Measurements from ENCODE around the gene PRM1. TPM values are rescaled to one million over a fixed set of nuclear protein-coding genes. Genes with fewer than 3 reads are reported as not detected.

PRM1 gene
- total RNA-seq, 1 experiment from 2014 or later, result not detected

- DNase-seq (ENCODE audit: low read depth, low spot score), result no peak
- in situ Hi-C loops (cut with HindIII; ENCODE audit: low pct_unique_long_range_greater_than_20kb, low sequenced_read_pairs), result no loop called here
Measured at GRCh38 chr16:11318817-11319216, 37.7 kb upstream of the PRM1 start.

DNA sequence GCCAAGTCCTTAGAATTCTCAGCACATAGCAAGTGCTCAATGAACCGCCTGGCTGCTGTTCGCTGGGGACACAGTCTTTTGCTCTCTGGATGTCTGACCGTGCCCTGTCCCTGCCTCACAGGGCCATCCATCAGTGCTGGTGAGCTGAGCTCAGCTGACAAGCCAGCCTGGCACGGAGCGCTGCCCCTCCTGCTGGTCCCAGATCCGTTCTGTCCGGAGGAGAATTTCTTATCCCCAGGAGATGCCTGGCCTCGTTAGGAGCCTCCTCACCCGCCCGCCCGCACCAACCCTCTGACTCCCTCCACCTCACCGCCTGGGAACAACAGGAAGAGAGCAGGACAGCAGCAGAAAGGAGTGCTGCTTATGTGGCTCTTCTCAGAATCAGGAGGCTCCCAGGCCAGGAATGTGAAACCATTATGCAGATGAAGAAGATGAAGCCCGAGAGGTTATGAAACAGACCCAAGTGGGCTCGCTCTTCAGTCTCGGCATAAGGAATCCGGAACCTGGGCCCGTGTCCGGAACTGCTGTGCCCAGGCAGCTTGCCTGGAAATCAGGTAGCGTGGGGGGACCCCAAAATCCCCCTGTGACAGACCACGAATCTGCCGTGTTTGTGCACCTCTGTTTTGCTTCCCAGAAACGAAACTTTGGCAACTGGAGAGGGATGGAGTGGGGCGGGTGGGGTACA, 35.3 kb upstream of the PRM1 start:
- no peak for DNase-seq (ENCODE audit: low read depth, low spot score)
- in situ Hi-C loops (cut with HindIII; ENCODE audit: low pct_unique_long_range_greater_than_20kb, low sequenced_read_pairs), result no loop called here

- no peak for DNase-seq (ENCODE audit: low read depth, low spot score)
- in situ Hi-C loops (cut with HindIII; ENCODE audit: low pct_unique_long_range_greater_than_20kb, low sequenced_read_pairs), result no loop called here
Measured at GRCh38 chr16:11315510-11315909, 34.4 kb upstream of the PRM1 start.

GRCh38 chr16:11314309-11314894, 33.3 kb upstream of the PRM1 start:
- in situ Hi-C loops (cut with HindIII; ENCODE audit: low pct_unique_long_range_greater_than_20kb, low sequenced_read_pairs), result no loop called here
- DNase-seq (ENCODE audit: low read depth, low spot score), result no peak

- DNase-seq (ENCODE audit: low read depth, low spot score), result no peak
- in situ Hi-C loops (cut with HindIII; ENCODE audit: low pct_unique_long_range_greater_than_20kb, low sequenced_read_pairs), result no loop called here
Measured at GRCh38 chr16:11313493-11314308, 32.6 kb upstream of the PRM1 start.

GRCh38 chr16:11312718-11313492, 31.8 kb upstream of the PRM1 start:
- in situ Hi-C loops (cut with HindIII; ENCODE audit: low pct_unique_long_range_greater_than_20kb, low sequenced_read_pairs), result no loop called here
- DNase-seq (ENCODE audit: low read depth, low spot score), result peak; percentile 47

- in situ Hi-C loops (cut with HindIII; ENCODE audit: low pct_unique_long_range_greater_than_20kb, low sequenced_read_pairs), result no loop called here
- DNase-seq (ENCODE audit: low read depth, low spot score), result no peak
Measured at GRCh38 chr16:11310997-11311561, 29.9 kb upstream of the PRM1 start.

- no peak for DNase-seq (ENCODE audit: low read depth, low spot score)
- in situ Hi-C loops (cut with HindIII; ENCODE audit: low pct_unique_long_range_greater_than_20kb, low sequenced_read_pairs), result no loop called here
Measured at GRCh38 chr16:11310634-11310977, 29.5 kb upstream of the PRM1 start.

GRCh38 chr16:11309895-11310633, 28.9 kb upstream of the PRM1 start:
- no peak for DNase-seq (ENCODE audit: low read depth, low spot score)
- in situ Hi-C loops (cut with HindIII; ENCODE audit: low pct_unique_long_range_greater_than_20kb, low sequenced_read_pairs), result no loop called here

DNA sequence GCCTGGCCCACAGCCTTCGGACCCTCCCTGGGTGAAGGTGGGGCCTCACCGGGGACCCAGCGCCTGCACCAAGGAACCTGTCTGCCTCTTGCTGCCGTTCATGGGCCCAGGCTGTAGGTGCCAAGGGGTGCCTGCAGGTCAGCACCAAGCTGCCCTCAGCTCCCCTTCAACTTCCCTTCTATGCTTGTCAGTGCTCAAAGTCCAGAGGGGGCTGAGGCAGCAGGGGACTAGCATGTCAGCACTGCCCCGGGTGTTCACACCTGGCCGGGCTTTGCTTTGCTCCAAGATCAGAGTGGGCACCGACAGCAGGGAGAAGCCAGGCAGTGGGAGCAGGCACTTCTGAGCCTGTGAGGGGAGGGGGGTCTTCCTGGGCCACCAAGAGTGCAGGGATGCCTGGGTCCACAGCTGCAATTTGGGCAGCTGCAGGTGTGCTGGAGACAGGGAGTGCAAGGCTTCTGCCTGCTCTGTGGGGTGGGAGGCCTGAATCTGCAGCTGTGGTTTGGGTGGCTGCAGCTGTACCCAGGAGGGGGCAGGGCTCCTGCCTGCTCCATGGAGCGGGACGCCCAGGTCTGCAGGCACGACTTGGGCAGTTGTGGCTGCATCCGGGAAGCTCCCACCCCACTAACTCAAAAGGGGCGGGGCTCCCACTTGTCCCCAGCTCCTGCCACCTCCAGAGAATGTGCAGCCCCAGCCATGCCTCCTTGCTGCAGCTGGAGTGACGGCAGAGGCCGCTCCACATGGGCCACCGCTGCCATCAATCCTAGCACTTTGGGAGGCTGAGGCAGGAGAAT, 27.6 kb upstream of the PRM1 start:
- DNase-seq (ENCODE audit: low read depth, low spot score), result no peak
- in situ Hi-C loops (cut with HindIII; ENCODE audit: low pct_unique_long_range_greater_than_20kb, low sequenced_read_pairs), result no loop called here

DNA sequence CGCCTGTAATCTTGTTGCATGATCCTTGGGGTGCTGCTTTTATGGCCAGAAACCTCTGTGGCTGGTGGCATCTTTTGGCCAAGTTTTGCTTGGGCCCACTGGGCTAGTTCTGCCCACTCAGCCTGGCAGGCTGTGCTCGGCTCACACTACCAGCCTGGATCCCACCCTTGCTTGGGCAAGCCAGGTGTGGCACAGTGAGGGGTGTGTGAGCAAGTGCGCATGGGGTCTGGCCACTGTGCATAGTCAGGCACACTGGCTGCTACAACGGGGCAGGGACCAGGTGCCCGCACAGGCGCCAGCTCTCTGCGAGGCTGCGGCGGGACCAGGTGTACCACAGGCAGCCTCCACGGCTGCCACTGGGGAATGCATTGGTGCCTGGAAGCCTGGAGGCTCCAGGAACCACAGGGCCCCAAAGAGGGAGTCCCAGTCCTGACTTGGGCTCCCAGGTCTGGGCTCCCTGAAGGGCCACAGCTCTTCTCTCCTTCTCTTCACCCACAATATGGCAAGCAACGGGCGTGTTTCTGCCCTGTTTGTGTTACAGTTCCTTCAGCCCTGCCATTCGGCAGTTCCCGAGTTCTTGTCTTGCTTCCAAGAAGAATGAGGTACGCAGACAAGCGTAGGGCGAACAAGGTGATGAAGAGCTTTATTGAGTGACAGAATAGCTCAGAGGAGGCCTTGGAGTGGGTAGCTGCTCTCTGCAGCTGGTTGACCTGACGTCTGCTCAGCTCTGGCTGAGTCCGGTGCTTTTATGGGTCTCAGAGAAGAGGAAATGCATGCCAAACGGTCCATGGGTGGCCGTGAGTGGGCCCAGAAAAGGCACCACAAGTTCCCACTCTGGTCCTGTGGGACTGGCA, 26.7 kb upstream of the PRM1 start:
- in situ Hi-C loops (cut with HindIII; ENCODE audit: low pct_unique_long_range_greater_than_20kb, low sequenced_read_pairs), result no loop called here

DNA sequence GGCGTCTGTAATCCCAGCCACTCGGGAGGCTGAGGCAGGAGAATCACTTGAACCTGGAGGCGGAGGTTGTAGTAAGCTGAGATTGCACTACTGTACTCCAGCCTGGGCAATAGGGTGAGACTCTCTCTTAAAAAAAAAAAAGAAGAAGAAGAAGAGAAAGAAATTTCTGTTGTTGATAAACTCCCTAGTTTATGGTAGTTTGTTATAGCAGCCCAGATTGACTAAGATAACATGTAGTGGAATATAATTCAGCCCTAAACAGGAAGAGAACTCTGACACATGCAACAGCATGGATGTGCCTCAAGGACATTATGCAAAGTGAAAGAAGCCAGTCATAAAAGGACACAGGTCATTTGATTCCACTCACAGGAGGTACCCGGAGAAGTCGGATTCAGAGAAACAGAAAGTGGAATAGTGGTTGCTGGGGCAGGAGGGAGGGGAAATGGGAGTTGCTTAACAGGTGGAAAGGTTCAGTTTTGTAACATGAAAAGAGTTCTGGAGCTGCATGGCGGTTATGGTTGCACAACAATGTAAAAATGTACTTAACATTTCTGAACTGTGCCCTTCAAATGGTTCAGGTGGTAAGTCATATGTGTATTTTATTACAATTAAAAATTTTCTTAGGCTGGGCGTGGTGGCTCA, 26.0 kb upstream of the PRM1 start:
- in situ Hi-C loops (cut with HindIII; ENCODE audit: low pct_unique_long_range_greater_than_20kb, low sequenced_read_pairs), result no loop called here
- DNase-seq (ENCODE audit: low read depth, low spot score), result no peak

More for the DNA sequence above, 26.7 kb upstream of the PRM1 start:
- DNase-seq (ENCODE audit: low read depth, low spot score), result no peak

DNA sequence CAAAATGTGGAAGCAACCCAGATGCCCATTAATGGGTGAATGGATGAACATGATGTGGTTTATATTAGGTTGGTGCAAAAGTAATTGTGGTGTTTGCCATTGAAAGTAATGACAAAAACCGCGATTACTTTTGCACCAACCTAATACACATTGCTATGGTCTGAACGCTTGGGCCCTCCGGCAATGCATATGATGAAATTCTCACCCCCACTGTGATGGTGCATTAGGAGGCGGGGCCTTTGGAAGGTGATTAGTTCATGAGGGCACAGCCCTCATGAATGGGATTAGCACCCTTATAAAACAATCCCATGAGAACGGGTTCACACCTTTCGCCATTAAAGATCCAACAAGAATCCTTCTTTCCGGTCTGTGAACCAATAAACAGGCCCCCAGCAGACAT, 25.3 kb upstream of the PRM1 start:
- DNase-seq (ENCODE audit: low read depth, low spot score), result no peak
- in situ Hi-C loops (cut with HindIII; ENCODE audit: low pct_unique_long_range_greater_than_20kb, low sequenced_read_pairs), result no loop called here

DNA sequence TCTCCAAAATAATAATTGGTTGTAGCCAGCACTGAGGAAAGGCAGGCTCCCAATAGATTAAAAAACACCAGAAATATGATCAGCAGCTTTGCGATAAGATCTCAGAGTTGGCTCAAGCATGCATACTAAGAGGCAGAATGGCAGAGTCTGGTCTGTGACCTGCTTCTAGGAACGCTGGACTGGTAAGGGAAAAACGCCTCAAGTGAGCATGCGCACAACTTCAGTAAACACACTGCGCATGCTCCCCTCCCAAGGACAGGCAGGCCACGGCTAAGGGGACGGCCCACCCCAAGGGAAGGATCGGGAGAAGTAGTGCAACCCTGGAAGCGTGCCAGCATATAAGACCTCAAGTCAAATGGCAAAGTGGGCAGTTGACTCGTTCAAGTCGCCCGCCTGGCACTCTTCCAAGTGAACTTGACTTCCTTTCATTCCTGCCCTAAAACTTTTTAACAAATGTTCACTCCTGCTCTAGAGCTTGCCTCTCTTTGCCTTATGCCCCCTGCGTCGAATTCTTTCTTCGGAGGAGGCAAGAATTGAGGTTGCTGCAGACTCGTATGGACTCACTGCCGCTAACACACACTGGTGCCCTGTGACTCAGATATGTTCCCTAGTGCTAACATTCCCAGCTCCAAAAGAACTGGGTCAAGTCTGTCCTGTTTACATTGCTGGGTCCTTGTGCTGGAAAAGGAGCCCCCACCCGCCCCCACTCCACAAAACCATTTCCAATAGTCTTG, 22.4 kb upstream of the PRM1 start:
- in situ Hi-C loops (cut with HindIII; ENCODE audit: low pct_unique_long_range_greater_than_20kb, low sequenced_read_pairs), result no loop called here
- no peak for DNase-seq (ENCODE audit: low read depth, low spot score)

- in situ Hi-C loops (cut with HindIII; ENCODE audit: low pct_unique_long_range_greater_than_20kb, low sequenced_read_pairs), result no loop called here
- DNase-seq (ENCODE audit: low read depth, low spot score), result no peak
Measured at GRCh38 chr16:11302977-11303376, 21.8 kb upstream of the PRM1 start.
